Activated effector memory CD4-positive, alpha-beta T cell treated with anti-CD3 and anti-CD28 coated beads, Interleukin-2, amount 50 U/mL, for 16 hours (primary cell): ENCODE data around the gene SPAG9.

Source experiments
- DNase-seq: peaks from one replicate; pipeline ENCODE4 v3.0.0-alpha.2; 2020

SPAG9 gene, protein sequence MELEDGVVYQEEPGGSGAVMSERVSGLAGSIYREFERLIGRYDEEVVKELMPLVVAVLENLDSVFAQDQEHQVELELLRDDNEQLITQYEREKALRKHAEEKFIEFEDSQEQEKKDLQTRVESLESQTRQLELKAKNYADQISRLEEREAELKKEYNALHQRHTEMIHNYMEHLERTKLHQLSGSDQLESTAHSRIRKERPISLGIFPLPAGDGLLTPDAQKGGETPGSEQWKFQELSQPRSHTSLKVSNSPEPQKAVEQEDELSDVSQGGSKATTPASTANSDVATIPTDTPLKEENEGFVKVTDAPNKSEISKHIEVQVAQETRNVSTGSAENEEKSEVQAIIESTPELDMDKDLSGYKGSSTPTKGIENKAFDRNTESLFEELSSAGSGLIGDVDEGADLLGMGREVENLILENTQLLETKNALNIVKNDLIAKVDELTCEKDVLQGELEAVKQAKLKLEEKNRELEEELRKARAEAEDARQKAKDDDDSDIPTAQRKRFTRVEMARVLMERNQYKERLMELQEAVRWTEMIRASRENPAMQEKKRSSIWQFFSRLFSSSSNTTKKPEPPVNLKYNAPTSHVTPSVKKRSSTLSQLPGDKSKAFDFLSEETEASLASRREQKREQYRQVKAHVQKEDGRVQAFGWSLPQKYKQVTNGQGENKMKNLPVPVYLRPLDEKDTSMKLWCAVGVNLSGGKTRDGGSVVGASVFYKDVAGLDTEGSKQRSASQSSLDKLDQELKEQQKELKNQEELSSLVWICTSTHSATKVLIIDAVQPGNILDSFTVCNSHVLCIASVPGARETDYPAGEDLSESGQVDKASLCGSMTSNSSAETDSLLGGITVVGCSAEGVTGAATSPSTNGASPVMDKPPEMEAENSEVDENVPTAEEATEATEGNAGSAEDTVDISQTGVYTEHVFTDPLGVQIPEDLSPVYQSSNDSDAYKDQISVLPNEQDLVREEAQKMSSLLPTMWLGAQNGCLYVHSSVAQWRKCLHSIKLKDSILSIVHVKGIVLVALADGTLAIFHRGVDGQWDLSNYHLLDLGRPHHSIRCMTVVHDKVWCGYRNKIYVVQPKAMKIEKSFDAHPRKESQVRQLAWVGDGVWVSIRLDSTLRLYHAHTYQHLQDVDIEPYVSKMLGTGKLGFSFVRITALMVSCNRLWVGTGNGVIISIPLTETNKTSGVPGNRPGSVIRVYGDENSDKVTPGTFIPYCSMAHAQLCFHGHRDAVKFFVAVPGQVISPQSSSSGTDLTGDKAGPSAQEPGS (N-terminal part only)

DNA sequence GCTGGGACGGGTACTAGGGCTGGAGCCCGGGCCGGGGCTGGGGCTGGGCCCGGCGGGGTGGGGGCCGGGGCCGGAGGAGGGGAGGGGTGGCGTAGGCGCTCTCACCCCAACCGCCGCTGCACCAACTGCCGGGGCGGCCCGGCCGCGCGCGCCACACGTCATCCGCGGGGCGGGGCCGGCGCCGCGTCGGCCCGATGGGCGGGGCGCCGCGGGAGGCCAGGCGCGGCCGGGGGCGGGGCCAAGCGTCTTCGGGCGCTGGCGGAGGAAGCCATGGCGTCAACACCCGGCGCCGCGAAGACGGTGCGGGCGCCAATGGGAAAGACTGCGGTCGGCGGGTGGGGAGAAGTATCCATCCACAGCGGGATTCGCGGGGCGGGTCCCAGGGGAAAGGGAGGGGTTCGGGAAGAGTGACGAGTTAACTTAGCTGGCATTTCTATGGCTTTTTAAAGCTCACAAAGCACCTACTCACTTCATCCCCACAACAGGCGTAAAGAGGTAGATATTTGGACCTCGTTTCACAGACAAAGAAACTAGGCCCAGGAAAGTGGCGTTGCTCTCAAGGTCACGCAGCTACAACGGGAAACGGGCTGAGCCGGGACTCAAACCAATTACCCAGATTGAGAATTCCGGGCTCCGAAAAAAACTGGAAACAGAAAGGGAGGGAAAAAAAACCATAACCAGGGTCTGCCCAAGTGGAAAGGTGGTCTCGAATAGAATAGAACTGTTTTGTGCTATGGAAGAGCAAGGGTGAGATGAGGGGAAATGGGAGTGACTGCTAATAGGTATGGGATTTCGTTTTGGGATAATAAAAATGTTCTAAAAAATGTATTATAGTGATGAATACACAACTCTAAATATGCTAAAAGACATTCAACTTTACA lies at the start of gene SPAG9:
SPAG9 (minus strand) TSS at position 130 of the 881 bp plus-strand sequence. CDS start 212 bp downstream, outside the sequence.
- peak; percentile 97 for DNase-seq

DNA sequence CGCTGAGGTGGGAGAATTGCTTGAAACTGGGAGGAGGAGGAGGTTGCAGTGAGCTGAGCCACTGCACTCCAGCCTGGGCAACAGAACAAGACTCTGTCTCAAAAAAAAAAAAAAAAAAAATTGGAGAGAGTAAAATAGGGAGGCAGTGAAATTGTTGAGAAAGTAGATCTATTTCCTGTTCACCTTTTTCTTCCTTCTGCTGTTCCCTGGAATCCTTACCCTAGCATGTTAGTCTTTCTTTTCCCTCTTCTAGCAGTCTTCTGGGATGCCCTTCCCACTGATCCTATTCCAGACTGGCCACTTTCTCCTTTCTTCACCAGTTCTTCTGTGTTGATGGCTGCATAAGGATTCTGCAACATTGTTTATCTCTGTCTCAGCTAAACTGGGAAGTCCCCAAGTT lies 48.7 kb upstream of the SPAG9 start:
- DNase-seq: no peak

- DNase-seq: peak; percentile 89
These were observed 46.6 kb upstream of the SPAG9 start for GRCh38 chr17:51166987-51167931.

DNA sequence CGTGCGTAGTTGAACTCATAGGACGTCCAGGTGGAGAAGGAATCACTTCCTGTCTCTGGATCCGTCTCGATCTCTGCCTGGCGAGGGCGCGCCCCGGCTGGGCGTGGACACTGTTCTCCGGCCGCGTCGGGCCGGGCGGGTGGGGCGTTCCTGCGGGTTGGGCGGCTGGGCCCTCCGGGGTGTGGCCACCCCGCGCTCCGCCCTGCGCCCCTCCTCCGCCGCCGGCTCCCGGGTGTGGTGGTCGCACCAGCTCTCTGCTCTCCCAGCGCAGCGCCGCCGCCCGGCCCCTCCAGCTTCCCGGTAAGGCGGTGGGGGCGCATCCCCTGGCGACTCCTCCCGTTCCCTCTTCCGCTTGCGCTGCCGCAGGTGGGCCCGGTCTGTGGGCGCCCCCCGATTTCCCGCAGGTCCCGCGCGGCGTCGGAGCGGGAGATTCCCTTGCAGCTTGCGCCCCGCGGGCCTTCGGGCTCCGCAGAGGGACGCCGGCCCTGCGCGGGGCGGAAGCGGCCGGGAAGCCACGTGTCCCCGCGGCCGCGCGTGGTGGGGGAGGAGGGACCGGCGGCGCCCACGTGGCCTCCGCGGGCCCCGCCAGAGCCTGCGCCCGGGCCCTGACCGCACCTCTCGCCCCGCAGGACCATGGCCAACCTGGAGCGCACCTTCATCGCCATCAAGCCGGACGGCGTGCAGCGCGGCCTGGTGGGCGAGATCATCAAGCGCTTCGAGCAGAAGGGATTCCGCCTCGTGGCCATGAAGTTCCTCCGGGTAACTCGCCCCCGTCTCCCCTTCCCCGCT lies 45.7 kb upstream of the SPAG9 start, which contains the start of gene NME2:
NME2 (plus strand) TSS at position 214 of the 789 bp plus-strand sequence; CDS start at position 634, 420 bp downstream.
- DNase-seq: peak; percentile 88

DNA sequence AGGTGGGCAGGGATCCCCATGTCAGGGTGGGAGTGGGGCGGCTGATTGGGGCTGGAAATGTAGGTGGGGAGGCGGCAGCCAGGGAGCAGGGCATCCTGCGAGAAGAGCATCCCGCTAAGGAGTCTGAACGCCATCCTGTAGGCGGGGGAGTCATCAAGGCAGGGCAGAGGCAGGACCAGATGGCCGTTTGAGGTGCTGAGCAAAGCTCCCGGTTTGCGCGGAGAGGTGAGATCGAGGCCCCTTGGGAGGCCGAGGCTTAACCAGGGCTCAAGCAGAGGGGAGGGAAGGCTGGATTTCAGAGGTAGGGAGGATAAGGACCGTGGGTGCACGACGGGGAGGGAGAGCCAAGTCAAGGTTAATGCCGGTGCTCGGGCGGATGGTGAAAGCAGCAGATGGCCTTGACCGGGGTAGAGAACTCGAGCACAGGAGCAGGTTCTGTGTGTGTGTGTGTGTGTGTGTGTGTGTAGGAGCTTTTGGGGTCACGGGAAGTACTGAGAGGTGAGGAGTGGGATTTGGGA lies 45.1 kb upstream of the SPAG9 start:
- no peak for DNase-seq

DNA sequence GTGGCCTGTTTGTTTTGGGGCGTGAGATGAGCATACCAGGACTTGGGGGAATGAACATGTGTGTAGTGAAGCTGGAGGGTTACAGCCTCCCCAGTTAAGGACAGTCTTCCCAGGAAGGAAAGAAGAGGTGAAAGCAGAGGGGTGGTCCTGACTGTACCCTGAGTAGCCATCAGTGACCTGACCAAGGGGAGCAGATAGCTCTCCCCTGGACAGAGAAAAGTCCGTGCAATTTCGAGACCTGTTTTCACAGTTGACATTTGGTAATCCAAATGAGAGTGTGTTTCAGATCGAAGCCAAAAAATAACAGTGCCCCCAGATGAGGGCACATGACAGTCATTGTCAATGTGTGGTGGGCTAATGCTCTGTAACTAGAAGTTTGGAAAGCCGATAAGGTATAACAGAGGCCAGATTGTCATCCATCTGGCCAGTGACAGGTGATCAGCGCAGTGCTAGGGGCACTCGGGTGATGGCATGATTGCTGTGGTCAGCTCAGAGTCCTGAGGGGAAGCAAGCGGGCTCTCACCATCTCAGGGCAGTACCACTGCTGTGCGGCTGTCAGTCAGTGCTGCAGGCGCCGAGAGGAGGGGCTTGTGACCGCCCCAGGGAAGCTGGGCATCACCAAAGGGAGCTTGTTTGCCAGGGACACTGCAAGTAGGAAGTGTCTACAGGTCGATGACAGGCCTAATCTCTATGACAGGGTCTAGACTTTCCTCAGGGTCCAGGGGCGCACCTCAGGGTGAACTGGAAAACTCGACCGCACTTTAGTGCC lies 44.4 kb upstream of the SPAG9 start:
- no peak for DNase-seq

GRCh38 chr17:51161541-51161940 lies 40.9 kb upstream of the SPAG9 start:
- no peak for DNase-seq

- DNase-seq: no peak
These were observed 38.9 kb upstream of the SPAG9 start for GRCh38 chr17:51159604-51160003.

GRCh38 chr17:51155416-51155815 lies 34.7 kb upstream of the SPAG9 start:
- no peak for DNase-seq

- no peak for DNase-seq
These were observed 33.5 kb upstream of the SPAG9 start for GRCh38 chr17:51154176-51154575.

- peak; percentile 99 for DNase-seq
These were observed 32.8 kb upstream of the SPAG9 start, which contains the start of gene NME1 for GRCh38 chr17:51153210-51154072. Gene NME1 (plus strand): TSS chr17:51153559. CDS start chr17:51155655, 2,096 bp downstream.

DNA sequence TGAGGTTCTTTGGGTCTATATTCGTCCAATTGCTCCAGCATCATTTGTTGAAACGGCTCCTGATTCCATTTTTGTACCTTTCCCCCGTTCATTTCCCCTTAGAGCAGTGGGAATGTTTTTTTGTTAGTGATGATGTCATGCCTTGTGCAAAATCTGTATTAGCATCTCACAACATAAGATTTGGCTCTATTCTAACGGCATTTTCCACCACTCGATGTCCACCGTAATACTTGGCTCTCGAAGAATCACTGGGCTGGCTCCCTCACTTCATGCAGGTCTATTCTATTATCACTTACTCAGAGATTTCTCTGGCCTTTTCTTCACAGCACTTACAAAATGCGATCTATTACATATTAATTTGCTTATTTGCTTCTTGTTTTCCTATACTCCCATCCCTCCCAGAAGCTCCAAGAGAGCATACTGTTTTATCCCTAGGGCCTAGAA lies 32.1 kb upstream of the SPAG9 start:
- no peak for DNase-seq

DNA sequence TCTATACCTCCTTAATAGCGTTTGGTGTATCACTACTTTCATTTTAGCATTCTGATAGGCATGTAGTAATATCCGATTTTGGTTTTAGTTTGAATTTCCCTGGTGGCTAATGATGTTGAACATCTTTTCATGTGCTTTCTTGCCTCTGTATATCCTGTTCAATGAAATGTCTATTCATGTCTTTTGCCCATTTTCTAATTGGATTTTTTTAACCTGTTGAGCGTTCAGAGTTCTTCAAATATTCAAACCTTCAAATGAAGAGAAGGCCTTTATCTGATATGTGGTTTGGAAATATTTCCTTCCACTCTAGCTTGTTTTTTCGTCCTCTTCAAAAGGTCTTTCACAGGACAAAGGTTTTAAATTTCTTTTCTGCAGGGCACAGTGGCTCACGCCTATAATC lies 30.3 kb upstream of the SPAG9 start:
- DNase-seq: no peak

DNA sequence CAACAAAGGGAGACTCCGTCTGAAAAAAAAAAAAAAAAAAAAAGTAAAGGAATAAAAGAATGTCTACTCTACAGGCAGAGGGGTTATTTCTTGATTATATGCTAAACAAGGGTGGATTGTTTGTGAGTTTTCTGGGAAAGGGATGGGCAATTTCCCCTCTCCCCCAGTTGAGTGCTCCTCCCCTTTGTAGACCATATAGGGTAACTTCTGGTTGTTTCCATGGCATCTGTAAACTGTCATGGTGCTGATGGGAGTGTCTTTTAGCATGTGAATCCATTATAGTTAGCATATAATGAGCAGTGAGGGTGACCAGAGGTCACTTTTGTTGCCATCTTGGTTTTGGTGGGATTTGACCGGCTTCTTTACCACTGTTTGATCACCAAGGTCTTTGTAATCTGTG lies 28.5 kb upstream of the SPAG9 start:
- no peak for DNase-seq

DNA sequence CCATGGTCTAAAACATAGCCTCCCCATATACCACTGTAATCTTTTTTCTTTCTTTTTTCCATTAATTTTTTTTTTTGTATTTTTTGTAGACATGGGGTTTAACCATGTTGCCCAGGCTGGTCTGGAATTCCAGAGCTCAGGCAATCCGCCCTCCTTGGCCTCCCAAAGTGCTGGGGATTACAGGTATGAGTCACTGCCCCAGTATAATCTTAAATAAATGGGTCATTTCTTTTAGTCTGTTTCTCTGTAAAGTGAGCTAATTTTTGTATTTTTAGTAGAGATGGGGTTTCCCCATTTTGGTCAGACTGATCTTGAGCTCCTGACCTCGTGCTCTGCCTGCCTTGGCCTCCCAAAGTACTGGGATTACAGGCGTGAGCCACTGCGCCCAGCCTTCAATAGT lies 27.0 kb upstream of the SPAG9 start:
- DNase-seq: no peak

GRCh38 chr17:51144266-51145022 lies 23.8 kb upstream of the SPAG9 start:
- no peak for DNase-seq

DNA sequence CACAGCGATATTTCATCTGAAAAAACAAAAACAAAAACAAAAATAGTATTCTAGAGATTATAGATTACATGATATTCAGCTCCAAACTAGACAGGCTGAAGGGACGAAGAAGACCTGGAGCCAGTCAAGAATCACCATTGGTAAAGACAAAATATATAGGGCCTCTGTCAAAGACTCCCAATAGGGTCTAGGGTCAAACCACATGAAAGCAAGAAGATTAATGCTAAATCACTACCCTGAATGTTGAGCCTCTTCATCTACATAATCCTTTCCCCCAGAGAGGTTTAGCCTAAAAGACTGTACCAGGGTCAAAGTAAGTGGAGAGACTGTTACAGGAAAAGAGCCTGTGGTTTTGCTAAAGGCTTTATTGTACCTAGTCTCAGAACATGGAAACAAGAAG lies 21.9 kb upstream of the SPAG9 start:
- no peak for DNase-seq
